Mononuclear cell (primary cell): Measurements from ENCODE around the gene ISLR2. TPM values are rescaled to one million over a fixed set of nuclear protein-coding genes. Genes with fewer than 3 reads are reported as not detected.

ENCODE experiments used
- H3K27me3 ChIP-seq: 2 replicates; pipeline ENCODE4 v1.6.0; 2011; ENCODE audit warnings: low read length, control low read depth; ENCODE audit not compliant: insufficient read depth
- H3K4me1 ChIP-seq: 2 replicates; pipeline ENCODE4 v1.5.1; 2011; ENCODE audit warnings: mild to moderate bottlenecking, low read length, control low read depth; ENCODE audit not compliant: insufficient read depth
- H3K4me3 ChIP-seq: 2 replicates; pipeline ENCODE4 v1.5.1; 2011; ENCODE audit warnings: mild to moderate bottlenecking, low read length, moderate library complexity
- H3K9me3 ChIP-seq: 2 replicates; pipeline ENCODE4 v1.5.1; 2011; ENCODE audit warnings: low read depth, mild to moderate bottlenecking, control low read depth, low read length
- total RNA-seq: library from RNA; depleted of rRNA; stranded (reverse); fragments of >200 nt; gene quantifications from one replicate; pipeline ENCODE4 v1.2.3, GENCODE V29; 2012

The ISLR2 gene
- total RNA-seq, 1 donor = not detected

DNA sequence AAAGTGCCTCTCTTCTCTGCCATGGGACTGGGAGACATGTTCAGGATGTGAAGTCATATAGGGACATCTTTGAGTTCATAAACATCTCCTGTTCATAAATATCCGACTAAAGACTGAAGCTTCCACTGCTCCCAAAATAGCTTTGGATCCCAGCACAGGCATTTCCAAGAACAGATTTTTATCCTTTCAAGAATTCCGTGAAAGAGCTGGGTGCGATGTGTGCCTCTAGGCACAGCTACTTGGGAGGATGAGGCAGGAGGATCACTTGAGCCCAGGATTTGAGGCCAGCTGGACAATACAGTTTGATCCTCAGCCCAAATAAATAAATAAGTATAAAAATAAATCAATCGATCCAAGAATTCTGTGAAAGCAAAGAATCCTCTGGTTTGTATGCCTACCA is 6.7 kb upstream of the ISLR2 start:
- peaks cover 19% of the 10 kb centered on the region for H3K27me3 ChIP-seq
- H3K4me3 ChIP-seq = no peak overlapping the region
- H3K9me3 ChIP-seq = no peaks in the 10 kb centered on the region
- peaks cover 24% of the 10 kb centered on the region for H3K4me1 ChIP-seq

DNA sequence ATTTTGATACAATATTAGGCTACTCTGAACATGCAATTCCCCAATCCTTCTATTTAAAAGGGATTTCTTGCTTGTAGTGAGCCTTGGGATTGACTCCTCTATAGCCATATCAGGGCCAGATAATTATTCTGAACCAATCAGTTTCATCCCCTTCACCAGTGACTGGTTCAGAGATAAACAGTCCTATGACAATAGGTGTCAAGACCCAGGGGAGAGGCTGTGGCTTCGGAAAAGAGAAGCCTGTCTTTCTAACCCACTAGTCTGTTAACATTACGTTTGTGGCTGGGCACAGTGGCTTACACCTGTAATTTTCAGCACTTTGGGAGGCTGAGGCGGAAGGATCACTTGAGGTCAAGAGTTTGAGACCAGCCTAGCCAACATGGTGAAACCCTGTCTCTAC is 6.2 kb upstream of the ISLR2 start:
- H3K27me3 ChIP-seq = peaks cover 24% of the 10 kb centered on the region
- H3K9me3 ChIP-seq = no peaks in the 10 kb centered on the region
- H3K4me3 ChIP-seq = no peak overlapping the region
- peaks cover 29% of the 10 kb centered on the region for H3K4me1 ChIP-seq

DNA sequence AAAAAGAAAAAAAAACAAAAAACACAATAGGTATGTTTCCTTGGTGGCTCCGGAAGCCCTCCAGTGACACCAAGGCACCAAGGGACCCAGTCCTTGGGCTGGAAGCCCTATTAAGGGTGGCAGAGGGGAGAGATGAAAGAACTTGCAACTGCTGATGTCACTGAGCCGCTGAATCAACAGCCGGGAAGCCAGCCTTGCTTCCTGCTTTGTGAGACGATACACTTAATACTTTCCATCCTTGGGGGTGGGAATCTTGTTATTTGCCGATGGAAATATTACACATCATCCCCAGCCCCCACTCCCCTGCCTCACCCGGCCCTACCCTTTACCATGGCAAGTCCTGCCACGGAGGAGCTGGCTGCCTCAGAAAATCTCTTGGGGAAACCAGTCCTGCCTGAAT is 5.6 kb upstream of the ISLR2 start:
- Histone ChIP-seq H3K4me1 (peaks cover 35% of the 10 kb centered on the region), H3K9me3 (no peaks in the 10 kb centered on the region), H3K4me3 (no peak overlapping the region), H3K27me3 (peaks cover 30% of the 10 kb centered on the region)

DNA sequence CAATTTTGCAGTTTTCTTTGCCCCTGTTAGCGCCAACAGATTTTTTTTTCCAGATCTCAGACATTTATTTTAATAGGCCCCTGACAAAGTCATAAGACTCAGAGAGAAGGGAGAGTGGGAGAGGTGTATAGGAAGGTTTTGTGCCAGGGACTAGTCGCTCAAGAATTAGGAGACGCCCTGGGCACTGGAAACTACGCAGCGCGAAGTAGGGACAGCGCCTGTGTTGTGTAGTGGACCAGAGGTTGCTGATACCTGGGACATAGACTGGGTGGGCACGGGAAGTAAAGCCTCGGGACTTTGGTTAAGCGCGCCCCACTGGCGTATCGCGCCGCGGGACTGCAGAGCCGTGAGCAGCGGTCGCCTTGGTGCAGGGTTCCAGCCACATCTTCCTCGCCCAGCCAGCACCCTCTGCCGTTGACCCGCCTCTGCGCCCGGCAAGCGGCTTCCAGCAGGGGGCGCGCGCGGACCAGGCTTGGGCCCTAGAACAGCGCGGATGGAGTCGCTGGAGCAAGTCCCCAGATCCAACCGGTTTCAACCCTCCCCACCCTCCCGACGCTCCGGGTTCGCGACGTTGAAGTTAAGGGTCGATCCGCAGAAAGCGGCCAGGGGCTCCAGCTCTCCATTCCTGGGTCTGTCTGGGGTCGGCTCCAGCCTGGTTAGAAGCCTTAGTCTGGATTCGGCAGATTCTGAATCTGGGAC is 3.0 kb upstream of the ISLR2 start:
- Histone ChIP-seq H3K4me1 (peaks cover 37% of the 10 kb centered on the region), H3K9me3 (no peaks in the 10 kb centered on the region), H3K4me3 (no peak overlapping the region), H3K27me3 (peaks cover 54% of the 10 kb centered on the region)

DNA sequence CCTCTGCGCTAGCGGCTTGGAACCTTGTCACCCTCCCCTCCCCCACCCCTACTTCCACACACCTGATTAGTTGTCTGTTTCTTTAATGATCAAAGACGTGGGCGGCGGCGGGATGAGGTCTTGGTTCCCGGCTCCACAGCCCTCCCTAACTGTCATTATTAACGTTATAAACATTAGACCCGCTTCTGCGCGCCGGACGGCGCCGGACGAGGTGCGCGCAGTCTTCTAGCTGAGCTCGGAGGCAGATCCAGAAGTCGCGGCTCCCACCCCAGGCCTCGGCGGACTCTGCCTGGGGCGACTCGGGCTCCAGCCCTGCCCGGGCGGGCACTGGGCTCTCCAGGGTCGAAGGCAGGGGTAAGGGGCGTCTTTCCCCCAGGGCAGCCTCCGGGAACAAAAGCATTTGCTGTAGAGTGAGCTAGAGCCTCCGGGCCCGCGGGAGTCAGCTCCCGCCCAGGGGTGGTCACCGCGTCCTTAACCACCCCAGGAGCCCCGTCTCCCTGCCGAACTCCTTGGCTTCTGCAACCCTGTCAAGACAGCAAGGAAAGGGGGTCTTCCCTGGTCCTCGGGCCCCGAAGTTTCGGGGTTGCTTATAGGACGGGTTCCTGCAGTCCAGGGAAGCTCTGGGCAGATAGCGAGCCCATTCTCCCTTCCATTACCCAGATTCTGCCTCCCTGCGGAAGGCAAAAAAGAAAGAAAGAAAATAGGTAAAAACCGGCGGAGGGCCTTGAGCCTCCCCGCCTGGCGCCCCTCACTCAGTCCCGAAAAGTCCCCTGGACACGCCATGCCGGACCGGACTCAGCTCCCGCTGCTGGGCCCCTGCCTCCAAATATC is 2.2 kb upstream of the ISLR2 start:
- H3K27me3 ChIP-seq = peaks cover 61% of the 10 kb centered on the region
- H3K4me1 ChIP-seq = peaks cover 34% of the 10 kb centered on the region
- H3K9me3 ChIP-seq = no peaks in the 10 kb centered on the region
- H3K4me3 ChIP-seq = no peak overlapping the region

DNA sequence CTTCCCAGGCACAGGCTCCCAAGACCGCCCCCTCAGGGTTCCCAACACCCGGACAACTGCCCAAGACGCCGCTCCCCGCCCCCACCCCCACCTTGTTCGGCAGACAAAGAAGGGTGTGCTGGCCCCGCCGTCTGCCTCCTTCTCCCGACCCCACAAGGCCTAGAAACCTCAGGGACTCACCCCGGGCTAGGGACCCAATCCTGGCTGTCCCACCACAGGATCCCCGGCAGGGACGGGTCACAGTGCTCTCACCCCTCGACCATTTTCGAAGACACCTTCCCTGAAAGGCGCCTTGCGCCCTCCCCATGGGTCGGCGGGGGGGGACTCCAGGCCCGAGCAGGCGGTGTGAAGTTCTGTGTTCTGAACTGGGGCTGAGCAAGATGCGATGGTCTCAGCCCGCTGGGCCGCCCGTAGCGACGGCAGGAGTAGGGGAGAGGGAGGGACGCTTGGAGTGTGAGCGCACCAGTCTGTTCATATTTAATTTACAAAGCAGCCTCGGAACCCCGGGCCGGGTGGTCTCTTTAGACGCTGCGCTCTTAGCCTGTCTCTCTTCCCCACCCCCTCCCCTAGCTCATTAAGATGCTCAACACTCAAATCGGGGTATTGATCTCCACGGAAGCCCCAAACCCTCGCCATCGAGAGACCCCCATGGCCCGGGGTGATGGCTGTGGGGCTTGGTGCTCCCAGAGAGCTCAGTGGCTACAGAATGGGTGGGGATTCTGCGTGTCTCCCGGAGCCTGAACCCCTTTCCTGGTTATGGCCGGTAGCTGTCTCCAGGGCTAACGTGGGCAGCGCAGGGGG is 1.4 kb upstream of the ISLR2 start:
- H3K27me3 ChIP-seq = peaks cover 69% of the 10 kb centered on the region
- H3K4me1 ChIP-seq = peaks cover 27% of the 10 kb centered on the region
- no peaks in the 10 kb centered on the region for H3K9me3 ChIP-seq
- H3K4me3 ChIP-seq = no peak overlapping the region

DNA sequence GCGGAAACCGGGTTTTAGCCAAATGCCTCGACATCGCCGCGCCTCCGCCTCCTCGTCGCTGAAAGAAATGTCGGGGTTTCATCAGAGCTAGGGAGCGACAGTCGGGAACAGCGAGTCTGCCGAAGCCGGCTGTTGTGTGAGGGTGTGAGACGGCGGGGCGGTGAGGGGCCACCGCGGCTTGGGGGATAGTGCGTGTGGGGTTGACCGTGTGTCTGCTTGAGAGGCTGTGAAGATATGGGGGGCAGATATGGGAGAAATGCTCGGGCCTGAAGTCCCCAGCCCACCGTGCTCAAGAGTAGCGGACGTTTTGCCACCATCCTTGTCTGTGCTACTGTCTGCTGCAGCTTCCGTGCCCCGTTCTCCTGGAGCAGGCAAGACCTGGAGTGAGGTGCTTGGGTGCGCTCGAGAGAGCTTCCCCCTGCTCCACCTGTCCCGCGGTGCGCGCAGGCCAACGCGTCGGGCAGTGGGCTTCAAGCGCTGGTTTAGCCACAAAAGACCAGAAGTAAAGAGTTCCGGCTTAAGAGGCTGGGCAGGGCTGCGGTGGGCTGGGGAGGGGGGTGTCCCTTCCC is 716 bp upstream of the ISLR2 start:
- Histone ChIP-seq H3K9me3 (no peaks in the 10 kb centered on the region), H3K4me3 (no peak overlapping the region), H3K4me1 (peaks cover 30% of the 10 kb centered on the region), H3K27me3 (peaks cover 76% of the 10 kb centered on the region)

DNA sequence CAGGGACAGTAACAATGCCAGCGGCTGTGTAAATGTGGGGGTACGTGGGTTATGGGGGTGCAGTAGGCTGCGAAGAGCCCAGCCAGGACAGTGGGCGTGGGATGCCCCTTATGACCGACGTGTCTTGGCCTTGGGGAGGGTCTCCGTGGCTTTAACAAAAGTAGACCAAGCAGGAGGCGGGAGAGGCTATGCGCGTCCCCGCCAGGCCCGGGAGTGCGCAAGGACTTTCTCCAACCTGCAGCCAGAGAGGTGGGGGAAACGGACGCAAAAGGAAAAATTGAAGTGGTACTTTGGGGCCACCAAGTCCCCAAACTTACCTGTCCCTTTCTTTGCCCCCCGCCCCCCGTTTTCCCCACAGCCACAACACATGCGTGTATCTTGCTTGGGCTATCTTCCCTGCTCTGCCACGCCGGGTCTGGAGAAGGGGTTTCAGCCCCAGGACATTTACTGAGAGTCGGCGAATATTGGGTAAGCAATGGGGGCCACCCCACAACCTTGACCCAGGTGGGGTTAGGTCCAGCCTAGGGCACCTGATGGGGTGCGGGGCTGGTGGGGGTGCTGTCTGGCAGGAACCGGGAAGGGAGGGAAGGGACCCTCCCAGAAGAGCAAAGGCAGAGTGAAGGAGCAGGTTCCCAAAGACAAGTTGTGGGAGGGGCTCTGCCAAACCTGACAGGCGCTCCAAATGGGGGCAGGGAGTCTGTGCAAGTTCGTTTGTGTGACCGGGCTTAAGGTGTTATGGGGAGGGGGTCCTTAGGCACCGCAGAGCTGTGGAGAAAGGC is 652 bp downstream of the ISLR2 start:
- H3K9me3 ChIP-seq = no peaks in the 10 kb centered on the region
- H3K4me3 ChIP-seq = no peak overlapping the region
- H3K4me1 ChIP-seq = peaks cover 35% of the 10 kb centered on the region
- peaks cover 85% of the 10 kb centered on the region for H3K27me3 ChIP-seq

DNA sequence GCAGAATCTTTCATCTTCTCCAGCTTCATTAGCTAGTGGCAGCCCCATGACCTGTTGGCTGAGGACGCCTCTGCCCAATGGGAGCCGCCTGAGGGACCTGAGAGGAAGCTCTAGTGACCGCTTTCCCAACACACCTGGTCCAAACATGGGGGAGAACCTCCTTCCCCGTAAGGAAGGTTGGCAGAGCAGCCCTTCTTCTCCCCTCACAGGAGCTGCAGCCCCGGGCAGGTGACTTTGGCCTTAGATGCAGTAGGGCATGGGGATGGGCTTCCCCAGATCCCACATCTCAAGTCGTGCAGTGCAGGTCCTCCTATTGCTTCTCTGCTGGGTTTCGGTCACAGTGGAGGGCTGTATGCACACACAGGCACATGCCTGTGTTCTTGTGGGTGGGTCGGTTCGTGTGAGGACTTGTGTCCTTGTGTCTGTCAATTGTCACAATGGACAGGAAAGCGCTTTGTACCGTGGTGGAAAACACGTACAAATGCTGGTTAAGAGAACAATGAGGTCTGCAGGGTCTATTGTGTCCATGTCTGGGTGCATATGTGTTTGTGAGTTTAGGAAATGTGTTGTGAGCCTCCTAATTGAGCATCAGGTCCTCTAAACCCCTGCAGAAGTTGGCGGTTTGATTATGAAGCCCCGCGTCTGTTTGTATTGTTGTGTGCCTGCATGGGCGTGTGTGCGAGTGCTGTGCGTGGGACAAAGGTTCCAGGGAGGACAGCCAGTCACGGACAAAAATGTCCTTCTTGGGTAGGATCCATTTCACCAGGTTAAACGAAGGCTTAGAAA is 1.4 kb downstream of the ISLR2 start:
- Histone ChIP-seq H3K27me3 (peaks cover 90% of the 10 kb centered on the region), H3K4me3 (no peak overlapping the region), H3K9me3 (no peaks in the 10 kb centered on the region), H3K4me1 (peaks cover 40% of the 10 kb centered on the region)

DNA sequence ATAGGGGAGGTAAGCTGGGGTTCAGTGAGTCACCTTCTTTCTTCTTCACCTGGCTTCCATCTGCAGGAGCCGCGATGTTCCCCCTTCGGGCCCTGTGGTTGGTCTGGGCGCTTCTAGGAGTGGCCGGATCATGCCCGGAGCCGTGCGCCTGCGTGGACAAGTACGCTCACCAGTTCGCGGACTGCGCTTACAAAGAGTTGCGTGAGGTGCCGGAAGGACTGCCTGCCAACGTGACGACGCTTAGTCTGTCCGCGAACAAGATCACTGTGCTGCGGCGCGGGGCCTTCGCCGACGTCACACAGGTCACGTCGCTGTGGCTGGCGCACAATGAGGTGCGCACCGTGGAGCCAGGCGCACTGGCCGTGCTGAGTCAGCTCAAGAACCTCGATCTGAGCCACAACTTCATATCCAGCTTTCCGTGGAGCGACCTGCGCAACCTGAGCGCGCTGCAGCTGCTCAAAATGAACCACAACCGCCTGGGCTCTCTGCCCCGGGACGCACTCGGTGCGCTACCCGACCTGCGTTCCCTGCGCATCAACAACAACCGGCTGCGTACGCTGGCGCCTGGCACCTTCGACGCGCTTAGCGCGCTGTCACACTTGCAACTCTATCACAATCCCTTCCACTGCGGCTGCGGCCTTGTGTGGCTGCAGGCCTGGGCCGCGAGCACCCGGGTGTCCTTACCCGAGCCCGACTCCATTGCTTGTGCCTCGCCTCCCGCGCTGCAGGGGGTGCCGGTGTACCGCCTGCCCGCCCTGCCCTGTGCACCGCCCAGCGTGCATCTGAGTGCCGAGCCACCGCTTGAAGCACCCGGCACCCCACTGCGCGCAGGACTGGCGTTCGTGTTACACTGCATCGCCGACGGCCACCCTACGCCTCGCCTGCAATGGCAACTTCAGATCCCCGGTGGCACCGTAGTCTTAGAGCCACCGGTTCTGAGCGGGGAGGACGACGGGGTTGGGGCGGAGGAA is 2.6 kb downstream of the ISLR2 start:
- H3K4me1 ChIP-seq = peaks cover 36% of the 10 kb centered on the region
- no peak overlapping the region for H3K4me3 ChIP-seq
- no peaks in the 10 kb centered on the region for H3K9me3 ChIP-seq
- peaks cover 92% of the 10 kb centered on the region for H3K27me3 ChIP-seq

DNA sequence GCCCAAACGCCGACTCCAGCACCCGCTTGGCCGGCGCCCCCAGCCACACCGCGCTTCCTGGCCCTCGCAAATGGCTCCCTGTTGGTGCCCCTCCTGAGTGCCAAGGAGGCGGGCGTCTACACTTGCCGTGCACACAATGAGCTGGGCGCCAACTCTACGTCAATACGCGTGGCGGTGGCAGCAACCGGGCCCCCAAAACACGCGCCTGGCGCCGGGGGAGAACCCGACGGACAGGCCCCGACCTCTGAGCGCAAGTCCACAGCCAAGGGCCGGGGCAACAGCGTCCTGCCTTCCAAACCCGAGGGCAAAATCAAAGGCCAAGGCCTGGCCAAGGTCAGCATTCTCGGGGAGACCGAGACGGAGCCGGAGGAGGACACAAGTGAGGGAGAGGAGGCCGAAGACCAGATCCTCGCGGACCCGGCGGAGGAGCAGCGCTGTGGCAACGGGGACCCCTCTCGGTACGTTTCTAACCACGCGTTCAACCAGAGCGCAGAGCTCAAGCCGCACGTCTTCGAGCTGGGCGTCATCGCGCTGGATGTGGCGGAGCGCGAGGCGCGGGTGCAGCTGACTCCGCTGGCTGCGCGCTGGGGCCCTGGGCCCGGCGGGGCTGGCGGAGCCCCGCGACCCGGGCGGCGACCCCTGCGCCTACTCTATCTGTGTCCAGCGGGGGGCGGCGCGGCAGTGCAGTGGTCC is 3.5 kb downstream of the ISLR2 start:
- peaks cover 27% of the 10 kb centered on the region for H3K4me1 ChIP-seq
- H3K27me3 ChIP-seq = peaks cover 91% of the 10 kb centered on the region
- no peaks in the 10 kb centered on the region for H3K9me3 ChIP-seq
- no peak overlapping the region for H3K4me3 ChIP-seq

DNA sequence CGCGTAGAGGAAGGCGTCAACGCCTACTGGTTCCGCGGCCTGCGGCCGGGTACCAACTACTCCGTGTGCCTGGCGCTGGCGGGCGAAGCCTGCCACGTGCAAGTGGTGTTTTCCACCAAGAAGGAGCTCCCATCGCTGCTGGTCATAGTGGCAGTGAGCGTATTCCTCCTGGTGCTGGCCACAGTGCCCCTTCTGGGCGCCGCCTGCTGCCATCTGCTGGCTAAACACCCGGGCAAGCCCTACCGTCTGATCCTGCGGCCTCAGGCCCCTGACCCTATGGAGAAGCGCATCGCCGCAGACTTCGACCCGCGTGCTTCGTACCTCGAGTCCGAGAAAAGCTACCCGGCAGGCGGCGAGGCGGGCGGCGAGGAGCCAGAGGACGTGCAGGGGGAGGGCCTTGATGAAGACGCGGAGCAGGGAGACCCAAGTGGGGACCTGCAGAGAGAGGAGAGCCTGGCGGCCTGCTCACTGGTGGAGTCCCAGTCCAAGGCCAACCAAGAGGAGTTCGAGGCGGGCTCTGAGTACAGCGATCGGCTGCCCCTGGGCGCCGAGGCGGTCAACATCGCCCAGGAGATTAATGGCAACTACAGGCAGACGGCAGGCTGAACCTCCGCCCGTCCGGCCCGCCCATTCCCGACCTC is 4.1 kb downstream of the ISLR2 start:
- H3K9me3 ChIP-seq = no peaks in the 10 kb centered on the region
- H3K27me3 ChIP-seq = peaks cover 88% of the 10 kb centered on the region
- H3K4me1 ChIP-seq = peaks cover 20% of the 10 kb centered on the region
- no peak overlapping the region for H3K4me3 ChIP-seq
